HG03060 (cell line): ENCODE results near the gene MPZ.
A peak's percentile ranks its signal among the peaks of the same experiment; 100 is the strongest.
"Not testable (repeated sequence)": the region's sequence is repeated elsewhere in the genome, so short reads cannot be mapped to it uniquely, and the experiment has no call there.

ENCODE experiments used
- ATAC-seq: cut with Tn5 transposase; IDR thresholded peaks from one replicate; pipeline ENCODE4 v1.9.1; 2021; ENCODE audit warnings: low read depth, moderate number of reproducible peaks; ENCODE audit not compliant: unreplicated experiment

The MPZ gene

DNA sequence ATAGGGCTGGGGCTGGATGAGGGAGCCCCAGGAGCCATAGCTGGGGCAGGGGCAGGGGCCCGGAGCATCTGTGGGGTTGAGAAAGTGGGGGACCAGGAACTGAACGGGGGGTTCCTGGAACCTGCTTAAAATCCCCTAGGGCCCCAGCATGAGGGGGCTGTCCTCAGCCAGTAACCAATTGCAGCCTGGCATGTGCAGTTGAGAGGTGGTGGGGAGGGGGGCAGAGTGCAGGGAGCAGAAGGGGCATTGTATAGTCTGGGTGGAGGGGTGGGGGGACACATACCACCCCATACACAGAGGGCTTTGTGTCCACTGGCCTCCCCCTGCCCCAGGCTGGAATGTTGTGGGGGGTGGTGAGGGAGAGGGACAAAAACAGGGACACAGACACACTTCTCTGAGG, at the start of gene MPZ:
MPZ (minus strand) TSS at position 101 of the 400 bp plus-strand sequence; CDS start at position 38, 63 bp downstream.
- ATAC-seq = no peak

GRCh38 chr1:161359291-161359690, 49.5 kb upstream of the MPZ start:
- no peak for ATAC-seq

GRCh38 chr1:161357073-161357472, 47.3 kb upstream of the MPZ start:
- ATAC-seq = no peak

- no peak for ATAC-seq
Observed at GRCh38 chr1:161351482-161351881, 41.7 kb upstream of the MPZ start.

- ATAC-seq = no peak
Observed at GRCh38 chr1:161350671-161351070, 40.9 kb upstream of the MPZ start.

DNA sequence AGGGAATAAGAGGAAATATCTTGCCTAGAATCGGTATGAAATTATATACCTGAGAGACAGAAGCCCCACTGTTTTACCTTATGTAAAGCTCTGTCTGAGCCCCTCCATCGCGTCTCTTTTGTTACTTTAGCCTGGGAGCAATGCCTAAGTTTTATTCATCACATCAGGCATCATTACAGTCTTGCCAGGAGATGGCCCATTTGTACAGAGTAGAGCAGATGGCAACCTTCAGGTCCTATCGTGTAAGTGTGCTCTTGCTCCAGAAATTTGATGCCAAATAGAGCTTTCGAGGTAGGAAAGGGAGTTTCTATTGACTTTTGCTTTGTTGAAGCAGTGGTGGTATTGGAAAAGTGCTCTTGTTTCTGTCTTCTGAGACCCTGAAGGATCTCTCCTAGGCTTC, 33.1 kb upstream of the MPZ start:
- ATAC-seq = no peak

- no peak for ATAC-seq
Observed at GRCh38 chr1:161342177-161342576, 32.4 kb upstream of the MPZ start.

DNA sequence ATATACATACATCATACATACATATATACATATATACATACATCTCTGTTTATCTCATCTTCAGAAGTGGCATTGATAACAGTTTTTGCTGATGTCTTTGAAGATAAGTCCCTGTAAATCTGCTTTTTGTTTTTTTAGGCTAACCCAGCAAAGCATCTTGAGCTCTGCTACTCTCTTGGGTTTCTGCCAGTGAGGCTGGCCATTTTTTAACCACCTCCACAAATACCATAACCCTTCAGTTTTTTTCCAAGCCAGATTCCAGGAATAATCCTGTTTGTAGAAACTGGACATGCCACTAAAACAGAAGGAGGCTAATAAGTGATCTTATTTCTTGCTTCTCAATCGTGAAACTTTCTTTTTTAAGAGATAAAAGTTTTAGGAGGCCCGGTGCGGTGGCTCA, 26.0 kb upstream of the MPZ start:
- no peak for ATAC-seq

DNA sequence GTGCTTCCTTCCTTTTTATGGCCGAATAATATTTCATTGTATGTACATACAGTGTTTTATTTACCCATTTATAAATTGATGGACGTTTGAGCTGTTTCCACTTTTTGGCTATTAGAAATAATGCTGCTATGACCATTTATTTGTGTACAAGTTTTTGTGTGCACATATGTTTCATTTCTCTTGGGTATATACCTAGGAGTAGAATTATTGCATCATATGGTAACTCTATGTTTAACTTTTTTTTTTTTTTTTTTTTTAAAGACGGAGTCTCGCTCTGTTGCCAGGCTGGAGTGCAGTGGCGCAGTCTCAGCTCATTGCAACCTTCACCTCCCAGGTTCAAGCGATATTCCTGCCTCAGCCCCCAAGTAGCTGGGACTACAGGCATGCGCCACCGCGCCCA, 23.4 kb upstream of the MPZ start:
- no peak for ATAC-seq

- no peak for ATAC-seq
Observed at GRCh38 chr1:161330346-161330745, 20.6 kb upstream of the MPZ start.

- ATAC-seq = no peak
Observed at GRCh38 chr1:161324020-161324419, 14.3 kb upstream of the MPZ start.

GRCh38 chr1:161315841-161316674, 6.3 kb upstream of the MPZ start:
- not testable (repeated sequence) for ATAC-seq

GRCh38 chr1:161314201-161314981, 4.6 kb upstream of the MPZ start, which contains the start of gene SDHC:
TSS of gene SDHC (plus strand) at chr1:161314381. CDS start at chr1:161314406, 25 bp downstream.
- peak; percentile 74 for ATAC-seq

DNA sequence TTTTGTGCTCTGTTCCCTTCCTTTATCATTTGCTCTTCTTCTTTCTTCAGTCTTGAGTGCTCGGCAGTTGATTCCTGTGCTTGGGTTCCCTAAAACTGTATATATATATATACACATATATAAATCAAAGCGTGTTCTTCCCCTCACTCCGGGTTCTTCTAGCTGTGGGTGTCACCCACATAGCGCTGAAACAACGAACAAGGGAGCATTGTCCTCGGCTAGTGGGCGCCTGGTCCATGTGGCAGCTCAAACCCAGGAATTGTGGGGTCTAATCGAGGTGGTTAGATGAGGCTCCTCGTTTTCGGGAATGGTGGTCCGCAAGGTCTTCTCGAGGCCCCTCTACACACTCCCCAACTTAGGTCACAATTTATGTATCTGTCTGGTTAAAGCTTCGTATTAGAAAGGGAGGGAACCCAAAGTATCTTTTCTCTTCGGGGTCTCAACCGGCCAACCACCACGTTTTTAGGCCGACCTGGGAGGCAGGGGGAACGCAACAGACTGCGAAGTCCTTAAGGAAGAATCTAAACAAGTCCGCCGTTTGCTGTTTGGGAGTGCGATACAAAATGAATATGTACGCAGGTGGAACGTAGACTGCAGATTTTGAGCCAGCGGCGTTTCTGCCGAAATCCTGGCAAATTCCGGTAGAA, 3.9 kb upstream of the MPZ start:
- ATAC-seq = no peak

DNA sequence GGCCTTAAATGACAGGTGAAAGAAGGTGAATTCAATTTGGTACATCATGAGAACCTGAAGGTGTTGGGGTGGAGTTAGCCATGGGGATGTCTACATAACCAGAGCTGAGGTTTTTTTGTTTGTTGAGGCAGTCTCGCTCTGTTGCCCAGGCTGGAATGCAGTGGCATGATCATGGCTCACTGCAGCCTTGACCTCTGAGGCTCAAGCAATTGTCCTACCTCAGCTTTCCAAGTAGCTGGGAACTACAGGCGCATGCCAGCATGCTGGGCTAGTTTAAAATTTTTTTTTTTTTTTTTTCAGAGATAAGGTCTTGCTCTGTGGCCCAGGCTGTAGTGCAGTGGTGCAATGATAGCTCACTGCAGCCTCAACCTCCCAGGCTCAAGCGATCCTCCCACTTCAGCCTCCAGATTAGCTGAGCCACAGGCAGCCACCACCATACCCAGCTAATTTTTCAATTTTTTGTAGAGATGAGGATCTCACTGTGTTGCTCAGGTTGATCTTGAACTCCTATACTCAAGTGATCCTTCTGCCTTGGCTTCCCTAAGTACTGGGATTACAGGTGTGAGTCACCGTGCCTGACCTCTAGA, 1.9 kb upstream of the MPZ start:
- ATAC-seq = no peak

GRCh38 chr1:161307892-161308638, 1.7 kb downstream of the MPZ start:
- ATAC-seq = no peak

DNA sequence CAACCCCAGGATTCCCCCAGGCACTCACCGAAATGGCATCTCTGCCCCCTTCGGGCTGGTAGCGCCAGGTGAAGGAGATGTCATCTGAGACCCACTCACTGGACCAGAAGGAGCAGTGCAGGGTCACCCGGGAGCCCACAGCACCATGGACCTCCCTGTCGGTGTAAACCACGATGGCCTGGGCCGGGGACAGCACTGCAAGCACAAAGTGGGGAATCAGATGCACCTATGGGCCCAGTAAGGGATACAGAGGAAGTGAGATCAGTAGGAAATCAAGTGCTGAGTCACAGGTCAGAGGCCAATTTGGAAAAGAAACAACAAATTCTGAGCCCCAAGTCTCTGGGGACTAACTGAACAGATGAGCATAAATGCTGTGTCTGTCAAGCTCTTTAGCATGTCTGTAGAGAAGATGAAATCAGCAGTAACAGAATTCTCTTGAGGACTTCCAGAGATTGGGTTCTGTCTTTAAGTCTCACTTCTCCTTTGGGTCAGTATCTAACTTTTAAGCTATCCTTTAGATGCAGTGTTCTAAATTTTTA, 2.5 kb downstream of the MPZ start:
- ATAC-seq = no peak

GRCh38 chr1:161305867-161306519, 3.8 kb downstream of the MPZ start:
- no peak for ATAC-seq
